IPS-18c (cell line): Measurements from ENCODE around the gene FAM149A.

Experiments used
- H3K4me3 ChIP-seq: 2 replicates; pipeline ENCODE4 v1.7.0; 2013; ENCODE audit warnings: low read depth, mild to moderate bottlenecking, low read length, moderate library complexity; ENCODE audit not compliant: insufficient read depth
- H3K9me3 ChIP-seq: one replicate; pipeline ENCODE4 v1.6.1; 2013; ENCODE audit warnings: mild to moderate bottlenecking, low read length, moderate library complexity; ENCODE audit not compliant: control insufficient read depth, insufficient read depth

The FAM149A gene

DNA sequence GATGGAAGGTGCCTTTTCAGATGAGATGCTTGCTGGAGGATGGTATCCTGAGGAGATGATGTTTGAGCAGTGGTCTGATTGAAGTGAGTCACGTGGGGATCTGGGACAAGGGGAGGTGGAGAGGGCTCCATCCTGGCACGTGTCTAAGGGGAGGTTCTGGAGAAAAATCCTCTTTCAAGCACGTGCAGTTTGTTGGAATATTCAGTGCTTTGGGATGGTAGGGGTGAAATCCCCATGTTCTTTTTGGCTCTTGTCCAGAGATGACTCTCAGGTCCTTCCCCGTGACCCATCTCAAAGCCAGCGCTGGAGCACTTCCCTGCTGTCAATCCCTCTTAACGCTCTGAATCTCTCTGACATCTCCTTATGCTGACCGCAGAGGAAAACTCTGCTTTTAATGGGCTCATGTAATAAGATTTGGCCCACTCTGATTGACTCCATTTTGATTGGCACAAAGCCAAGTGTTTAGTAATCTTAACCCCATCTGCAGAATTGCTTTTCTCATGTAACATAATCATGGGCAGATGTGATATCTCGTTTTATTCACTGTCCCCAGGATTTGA is 112.0 kb downstream of the FAM149A start:
- no peaks in the 10 kb centered on the region for H3K9me3 ChIP-seq
- H3K4me3 ChIP-seq = no peak overlapping the region

DNA sequence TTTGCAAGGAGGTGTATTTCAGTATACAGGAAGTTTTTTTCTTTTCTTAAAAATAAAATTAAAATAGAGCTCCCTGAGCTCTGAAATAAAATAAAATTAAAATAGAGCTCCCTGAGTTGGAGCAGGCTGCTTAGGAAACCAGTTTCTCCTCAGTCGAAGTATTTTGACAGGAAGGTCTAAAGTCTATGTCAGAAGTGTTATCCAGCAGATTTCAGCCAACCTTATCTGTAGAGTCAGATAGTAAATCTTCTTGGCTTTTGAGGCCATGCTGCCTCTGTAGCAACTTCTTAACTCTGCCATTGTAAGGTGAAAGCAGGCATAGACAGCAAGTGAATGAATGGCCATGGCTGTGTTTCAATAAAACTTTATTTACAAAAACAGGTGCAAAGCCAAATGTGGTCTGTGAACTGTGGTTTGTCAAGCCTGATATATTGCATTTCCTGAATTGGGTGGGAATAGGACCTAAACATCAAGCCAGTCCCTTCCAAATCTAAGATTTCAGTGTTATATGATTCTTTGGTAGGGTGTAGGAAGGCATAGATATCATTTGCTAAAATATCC is 113.3 kb downstream of the FAM149A start:
- Histone ChIP-seq H3K4me3 (no peak overlapping the region), H3K9me3 (no peaks in the 10 kb centered on the region)

DNA sequence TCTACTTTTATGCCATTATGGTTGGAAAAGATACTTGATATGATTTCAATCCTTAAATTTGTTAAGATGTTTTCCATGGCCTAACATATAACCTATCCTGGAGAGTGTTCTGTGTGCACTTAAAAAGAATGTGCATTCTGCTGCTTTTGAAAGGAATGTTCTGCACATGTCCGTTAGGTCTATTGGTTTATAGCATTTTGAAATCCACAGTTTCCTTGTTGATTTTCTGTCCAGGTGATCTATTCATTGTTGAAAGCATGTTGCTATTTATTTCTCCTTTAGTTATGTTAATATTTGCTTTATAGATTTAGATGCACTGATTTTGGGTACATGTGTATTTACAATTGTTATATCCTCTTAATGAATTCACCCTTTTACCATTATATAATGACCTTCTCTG is 117.1 kb downstream of the FAM149A start:
- H3K9me3 ChIP-seq = peaks cover 11% of the 10 kb centered on the region
- no peak overlapping the region for H3K4me3 ChIP-seq
